ENCODE results near the gene AFTPH. TPM values are rescaled to one million over a fixed set of nuclear protein-coding genes. Genes with fewer than 3 reads are reported as not detected.

AFTPH gene
- polyA plus RNA-seq, 2 of the 4 experiments (the other 2 are of a cell fraction): 24.0 to 51.4 TPM

DNA sequence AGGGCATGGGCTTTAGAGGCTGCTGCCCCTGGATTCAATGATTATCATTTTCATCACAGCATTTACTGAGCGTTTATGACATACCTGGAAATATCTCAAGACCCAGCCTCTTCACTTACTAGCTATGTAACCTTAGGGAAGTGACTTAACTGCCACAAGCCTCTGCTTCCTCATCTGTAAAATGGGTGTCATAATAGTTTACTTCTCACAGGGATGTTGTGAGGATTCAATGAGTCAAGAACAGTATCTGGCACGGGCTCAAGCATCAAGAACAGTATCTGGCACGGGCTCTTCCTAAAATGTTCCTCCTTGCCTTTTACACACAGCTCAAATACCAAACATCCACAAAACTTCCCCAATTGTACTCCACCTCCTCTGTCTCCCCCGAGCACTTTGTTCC, 38.8 kb upstream of the AFTPH start (continued):
- TF ChIP-seq USF2 (IDR thresholded peaks at IDR 0.05): no peak
- TF ChIP-seq TP53 (CRISPR knock-in tag; IDR thresholded peaks at IDR 0.05): no peak

GRCh38 chr2:64485961-64486360, 38.2 kb upstream of the AFTPH start:
- FAIRE-seq (no peak), DNase-seq (ENCODE audit: low read depth in 1 of 2, low spot score in 1 of 2) (peak in 1 of 2 experiments; percentile 12), ATAC-seq (no peak)
- H3K4me1 ChIP-seq: no peaks in the 10 kb centered on the region
- ChIA-PET CTCF (interaction anchor here (1.0 to 14.3 kb wide), 10 partner anchors 15 to 437 kb away, joined by 3 to 533 read pairs (median 8); partner anchors contain the start of gene AFTPH), POLR2A (no interaction called here)
- WGBS (ENCODE audit: missing lambda C conversion rate): 42% methylated on average over 8 of the region's 8 CpGs
- no peak overlapping the region for H3K27ac ChIP-seq
- H3K4me2 ChIP-seq: no peak overlapping the region
- H3K9me3 ChIP-seq: no peaks in the 10 kb centered on the region
- TF ChIP-seq CEBPB (IDR thresholded peaks at IDR 0.05) (no peak), MAZ (IDR thresholded peaks at IDR 0.05; ENCODE audit: borderline replicate concordance, low read depth, low read length) (no peak), KDM1A (IDR thresholded peaks at IDR 0.05; ENCODE audit: low read depth) (no peak), ZC3H11A (IDR thresholded peaks at IDR 0.05) (no peak), POLR2A (IDR thresholded peaks at IDR 0.05; ENCODE audit: low read length) (no peak), JUNB (IDR thresholded peaks at IDR 0.05) (no peak)
- no peak overlapping the region for H3K4me3 ChIP-seq

DNA sequence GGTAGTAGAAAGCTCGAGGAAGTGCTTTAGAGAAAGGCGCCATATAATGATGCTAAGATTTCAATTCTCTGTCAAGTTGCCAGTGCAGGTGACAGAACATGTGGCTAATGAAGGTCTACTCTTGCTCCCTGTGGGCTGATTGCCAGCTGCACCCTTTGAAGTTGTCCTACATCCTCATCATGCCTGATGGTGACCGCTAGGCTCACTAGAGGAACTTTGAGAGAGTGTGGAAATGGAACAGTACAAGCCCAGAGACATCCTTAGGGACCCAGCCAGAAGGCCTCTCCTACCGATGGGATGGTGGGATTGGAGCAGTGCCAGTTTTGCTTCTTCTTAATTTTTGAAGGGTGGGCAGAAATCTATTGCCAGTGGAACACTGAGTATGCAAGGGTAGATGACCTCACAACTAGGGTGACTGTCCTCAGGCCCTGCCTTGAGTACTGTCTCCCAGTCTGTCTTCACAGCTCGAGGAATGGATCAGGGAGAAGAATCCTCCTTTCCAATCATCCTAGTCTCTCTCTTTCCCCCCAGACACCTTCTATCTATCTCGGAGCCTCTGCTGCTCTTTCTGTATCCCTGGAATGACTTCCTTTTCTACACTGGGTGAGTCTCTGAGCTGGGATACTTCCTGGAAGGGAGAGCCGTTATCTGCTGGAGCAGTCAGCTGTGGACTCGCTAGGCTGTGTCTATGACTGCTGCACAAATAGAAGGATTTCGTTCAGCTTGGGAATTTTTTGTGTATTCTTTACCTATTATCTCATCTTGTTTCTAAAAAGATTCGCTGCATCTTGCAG, 36.7 kb upstream of the AFTPH start:
- ChIA-PET POLR2A (interaction anchor here (1.4 kb wide), 1 partner anchor 157 kb away, joined by 7 read pairs; no protein-coding TSS in a partner anchor), CTCF (interaction anchor here (0.6 to 14.3 kb wide), 86 partner anchors 9 to 807 kb away, joined by 3 to 533 read pairs (median 4); partner anchors contain the start of genes AFTPH and LGALSL)
- Histone ChIP-seq H3K4me2 (no peak overlapping the region), H3K4me3 (no peak overlapping the region), H3K4me1 (no peaks in the 10 kb centered on the region), H3K27ac (no peak overlapping the region), H3K9me3 (no peaks in the 10 kb centered on the region)
- 43% methylated on average over 10 of the region's 10 CpGs for WGBS (ENCODE audit: missing lambda C conversion rate)
- TF ChIP-seq ZSCAN20 (CRISPR knock-in tag; IDR thresholded peaks at IDR 0.05): no peak
- TF ChIP-seq ZFP36 (IDR thresholded peaks at IDR 0.05; ENCODE audit: borderline replicate concordance, partially characterized antibody): no peak
- TF ChIP-seq HOXB5 (CRISPR knock-in tag; IDR thresholded peaks at IDR 0.05): no peak
- no peak for TF ChIP-seq RFX5 (IDR thresholded peaks at IDR 0.05)
- no peak for TF ChIP-seq CTCF (IDR thresholded peaks at IDR 0.05)
- TF ChIP-seq, protein P1, sequence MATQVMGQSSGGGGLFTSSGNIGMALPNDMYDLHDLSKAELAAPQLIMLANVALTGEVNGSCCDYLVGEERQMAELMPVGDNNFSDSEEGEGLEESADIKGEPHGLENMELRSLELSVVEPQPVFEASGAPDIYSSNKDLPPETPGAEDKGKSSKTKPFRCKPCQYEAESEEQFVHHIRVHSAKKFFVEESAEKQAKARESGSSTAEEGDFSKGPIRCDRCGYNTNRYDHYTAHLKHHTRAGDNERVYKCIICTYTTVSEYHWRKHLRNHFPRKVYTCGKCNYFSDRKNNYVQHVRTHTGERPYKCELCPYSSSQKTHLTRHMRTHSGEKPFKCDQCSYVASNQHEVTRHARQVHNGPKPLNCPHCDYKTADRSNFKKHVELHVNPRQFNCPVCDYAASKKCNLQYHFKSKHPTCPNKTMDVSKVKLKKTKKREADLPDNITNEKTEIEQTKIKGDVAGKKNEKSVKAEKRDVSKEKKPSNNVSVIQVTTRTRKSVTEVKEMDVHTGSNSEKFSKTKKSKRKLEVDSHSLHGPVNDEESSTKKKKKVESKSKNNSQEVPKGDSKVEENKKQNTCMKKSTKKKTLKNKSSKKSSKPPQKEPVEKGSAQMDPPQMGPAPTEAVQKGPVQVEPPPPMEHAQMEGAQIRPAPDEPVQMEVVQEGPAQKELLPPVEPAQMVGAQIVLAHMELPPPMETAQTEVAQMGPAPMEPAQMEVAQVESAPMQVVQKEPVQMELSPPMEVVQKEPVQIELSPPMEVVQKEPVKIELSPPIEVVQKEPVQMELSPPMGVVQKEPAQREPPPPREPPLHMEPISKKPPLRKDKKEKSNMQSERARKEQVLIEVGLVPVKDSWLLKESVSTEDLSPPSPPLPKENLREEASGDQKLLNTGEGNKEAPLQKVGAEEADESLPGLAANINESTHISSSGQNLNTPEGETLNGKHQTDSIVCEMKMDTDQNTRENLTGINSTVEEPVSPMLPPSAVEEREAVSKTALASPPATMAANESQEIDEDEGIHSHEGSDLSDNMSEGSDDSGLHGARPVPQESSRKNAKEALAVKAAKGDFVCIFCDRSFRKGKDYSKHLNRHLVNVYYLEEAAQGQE (IDR thresholded peaks at IDR 0.05): no peak
- TF ChIP-seq NFE2L2 (conservative IDR thresholded peaks at IDR 0.05; ENCODE audit: low read length): no peak
- TF ChIP-seq USF2 (IDR thresholded peaks at IDR 0.05): no peak
- no peak for TF ChIP-seq TFCP2L1 (CRISPR knock-in tag; IDR thresholded peaks at IDR 0.05)
- no peak for TF ChIP-seq CHD2 (IDR thresholded peaks at IDR 0.05; ENCODE audit: low read length, partially characterized antibody)
- TF ChIP-seq, protein P2, sequence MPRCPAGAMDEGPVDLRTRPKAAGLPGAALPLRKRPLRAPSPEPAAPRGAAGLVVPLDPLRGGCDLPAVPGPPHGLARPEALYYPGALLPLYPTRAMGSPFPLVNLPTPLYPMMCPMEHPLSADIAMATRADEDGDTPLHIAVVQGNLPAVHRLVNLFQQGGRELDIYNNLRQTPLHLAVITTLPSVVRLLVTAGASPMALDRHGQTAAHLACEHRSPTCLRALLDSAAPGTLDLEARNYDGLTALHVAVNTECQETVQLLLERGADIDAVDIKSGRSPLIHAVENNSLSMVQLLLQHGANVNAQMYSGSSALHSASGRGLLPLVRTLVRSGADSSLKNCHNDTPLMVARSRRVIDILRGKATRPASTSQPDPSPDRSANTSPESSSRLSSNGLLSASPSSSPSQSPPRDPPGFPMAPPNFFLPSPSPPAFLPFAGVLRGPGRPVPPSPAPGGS (IDR thresholded peaks at IDR 0.05): no peak
- no peak for TF ChIP-seq HDAC2 (IDR thresholded peaks at IDR 0.05)
- ATAC-seq: peak in 1 of 2 experiments; percentile 59; a peak in 3 of 6 replicates
- no peak for FAIRE-seq
- no peak for DNase-seq (ENCODE audit: low read depth in 1 of 2, low spot score in 1 of 2)

Data from A549 (cell line).